GM23248 (cell line): ENCODE data around the gene IFNL2.

ENCODE experiments used
- EZH2 ChIP-seq: fragments of 200-600 bp; sonication (generic); IDR thresholded peaks from 2 replicates; pipeline ENCODE4 v1.6.1; 2018; ENCODE audit warnings: antibody characterized with exemption, mild to moderate bottlenecking; ENCODE audit not compliant: insufficient read depth, poor library complexity, severe bottlenecking
- EZH2phosphoT487 ChIP-seq: fragments of 200-600 bp; sonication (generic); IDR thresholded peaks from 2 replicates; pipeline ENCODE4 v1.6.1; 2018; ENCODE audit warnings: antibody characterized with exemption, moderate library complexity, mild to moderate bottlenecking, low read depth; ENCODE audit not compliant: insufficient read depth

- TF ChIP-seq EZH2 (no peak), EZH2phosphoT487 (no peak)
Measured at GRCh38 chr19:39314016-39314728, 46.0 kb downstream of the IFNL2 start.
